HG03159 (cell line): Measurements from ENCODE around the gene TRPV5.
"Not testable (repeated sequence)": the region's sequence is repeated elsewhere in the genome, so short reads cannot be mapped to it uniquely, and the experiment has no call there.

Experiments used
- ATAC-seq: cut with Tn5 transposase; IDR thresholded peaks from one replicate; pipeline ENCODE4 v1.9.1; 2021; ENCODE audit warnings: mild to moderate bottlenecking, moderate library complexity; ENCODE audit not compliant: unreplicated experiment

The TRPV5 gene

GRCh38 chr7:142933624-142934023 lies at the start of gene TRPV5:
TRPV5 (minus strand) TSS chr7:142933746; CDS start chr7:142933459, 287 bp downstream.
- no peak for ATAC-seq

GRCh38 chr7:142978402-142978801 lies 44.9 kb upstream of the TRPV5 start:
- not testable (repeated sequence) for ATAC-seq

- ATAC-seq: no peak
Measured at GRCh38 chr7:142974626-142975025, 41.1 kb upstream of the TRPV5 start.

GRCh38 chr7:142969183-142969582 lies 35.6 kb upstream of the TRPV5 start:
- ATAC-seq: no peak

GRCh38 chr7:142968229-142968628 lies 34.7 kb upstream of the TRPV5 start:
- ATAC-seq: no peak

- ATAC-seq: peak; percentile 54
Measured at GRCh38 chr7:142964502-142965246, 31.1 kb upstream of the TRPV5 start.

GRCh38 chr7:142963993-142964392 lies 30.4 kb upstream of the TRPV5 start:
- ATAC-seq: no peak

- no peak for ATAC-seq
Measured at GRCh38 chr7:142962991-142963390, 29.4 kb upstream of the TRPV5 start.

- no peak for ATAC-seq
Measured at GRCh38 chr7:142961973-142962926, 28.7 kb upstream of the TRPV5 start, which contains the start of gene KEL. KEL (minus strand) TSS chr7:142962363; CDS start chr7:142962206, 157 bp downstream.

- no peak for ATAC-seq
Measured at GRCh38 chr7:142961595-142961972, 28.0 kb upstream of the TRPV5 start.

GRCh38 chr7:142960955-142961512 lies 27.5 kb upstream of the TRPV5 start:
- no peak for ATAC-seq

- no peak for ATAC-seq
Measured at GRCh38 chr7:142959202-142959601, 25.7 kb upstream of the TRPV5 start.

- no peak for ATAC-seq
Measured at GRCh38 chr7:142957723-142958122, 24.2 kb upstream of the TRPV5 start.

GRCh38 chr7:142956951-142957623 lies 23.5 kb upstream of the TRPV5 start:
- ATAC-seq: no peak

- peak; percentile 86 for ATAC-seq
Measured at GRCh38 chr7:142954680-142955268, 21.2 kb upstream of the TRPV5 start.

GRCh38 chr7:142950235-142950634 lies 16.7 kb upstream of the TRPV5 start:
- ATAC-seq: no peak

- ATAC-seq: no peak
Measured at GRCh38 chr7:142948603-142949002, 15.1 kb upstream of the TRPV5 start.

GRCh38 chr7:142945001-142945400 lies 11.5 kb upstream of the TRPV5 start:
- ATAC-seq: no peak

GRCh38 chr7:142943706-142944268 lies 10.2 kb upstream of the TRPV5 start:
- ATAC-seq: no peak

GRCh38 chr7:142942746-142943145 lies 9.2 kb upstream of the TRPV5 start:
- ATAC-seq: no peak
